ENCODE data around the gene ZNF697. TPM values are rescaled to one million over a fixed set of nuclear protein-coding genes. Genes with fewer than 3 reads are reported as not detected.

ZNF697 gene
- polyA plus RNA-seq, 1 donor (not counting 4 experiments of a cell fraction or from before 2014, with no cell fraction given) = 4.7 TPM

GRCh38 chr1:119680193-119680592, 32.1 kb upstream of the ZNF697 start:
- no peaks in the 10 kb centered on the region for H3K9me1 ChIP-seq (ENCODE audit: control insufficient read depth, extremely low read depth, insufficient read depth, low read length)
- H4K20me1 ChIP-seq (ENCODE audit: control insufficient read depth, extremely low read depth, insufficient read depth, low read length) = no peaks in the 10 kb centered on the region
- no peak overlapping the region for H2AFZ ChIP-seq (ENCODE audit: control insufficient read depth, low read length)
- H3K4me2 ChIP-seq (ENCODE audit: control insufficient read depth, extremely low read depth, insufficient read depth, low read depth, low read length) = no peak overlapping the region
- no peak overlapping the region for H3K27ac ChIP-seq (ENCODE audit: control insufficient read depth, insufficient read depth, low read length)
- H3K79me2 ChIP-seq (ENCODE audit: control insufficient read depth, insufficient read depth, low read length) = no peaks in the 10 kb centered on the region
- H3K4me1 ChIP-seq (ENCODE audit: control insufficient read depth, extremely low read depth, insufficient read depth, low read length) = peaks cover 20% of the 10 kb centered on the region
- TF ChIP-seq CTCF (optimal IDR thresholded peaks at IDR 0.05 in 1 of 3, IDR thresholded peaks at IDR 0.05 in 1 of 3, conservative IDR thresholded peaks at IDR 0.05 in 1 of 3; ENCODE audit: extremely low read depth in 1 of 3, insufficient read depth in 2 of 3, low read length in 3 of 3) (no peak), EZH2 (IDR thresholded peaks at IDR 0.05; ENCODE audit: low read length) (no peak)
- dilution Hi-C loops (cut with MboI; ENCODE audit: extremely low pct_ligation_motif_present, low sequenced_read_pairs) = no loop called here
- DNase-seq (ENCODE audit: low read depth, low spot score) (no peak), FAIRE-seq (no peak)
- no peak overlapping the region for H3K9ac ChIP-seq (ENCODE audit: control insufficient read depth, extremely low read depth, insufficient read depth, low read length)
- H3K27me3 ChIP-seq (ENCODE audit: control insufficient read depth, extremely low read depth, insufficient read depth, low read length) = no peaks in the 10 kb centered on the region
- no peaks in the 10 kb centered on the region for H3K36me3 ChIP-seq (ENCODE audit: control insufficient read depth in 2 of 2, extremely low read depth in 1 of 2, insufficient read depth in 2 of 2, low read length in 2 of 2)
- no peak overlapping the region for H3K4me3 ChIP-seq (ENCODE audit: control insufficient read depth in 2 of 3, extremely low read depth in 1 of 3, insufficient read depth in 2 of 3, low read depth in 1 of 3, low read length in 3 of 3)
- H3K9me3 ChIP-seq (ENCODE audit: control insufficient read depth, low read depth, low read length) = no peaks in the 10 kb centered on the region

DNA sequence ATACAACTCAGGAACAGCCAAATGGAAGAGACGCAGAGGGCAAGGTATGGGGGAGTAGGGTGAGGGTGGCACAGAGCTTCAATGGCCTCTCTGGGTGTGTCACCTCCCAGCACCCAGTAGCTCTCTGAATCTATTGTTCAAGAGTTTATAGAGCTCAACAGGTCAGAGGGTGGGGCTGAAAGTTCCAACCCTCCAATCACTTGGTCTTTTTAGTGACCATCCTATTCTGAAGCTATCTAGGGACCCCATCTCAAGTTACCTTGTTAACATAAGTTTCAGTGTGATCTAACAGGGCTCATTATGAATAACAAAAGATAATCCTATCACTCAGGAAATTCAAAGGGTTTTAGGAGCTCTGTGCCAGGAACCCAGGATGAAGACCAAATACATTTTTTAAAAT, 31.2 kb upstream of the ZNF697 start:
- Histone ChIP-seq H3K4me3 (ENCODE audit: control insufficient read depth in 2 of 3, extremely low read depth in 1 of 3, insufficient read depth in 2 of 3, low read depth in 1 of 3, low read length in 3 of 3) (no peak overlapping the region), H3K36me3 (ENCODE audit: control insufficient read depth in 2 of 2, extremely low read depth in 1 of 2, insufficient read depth in 2 of 2, low read length in 2 of 2) (no peaks in the 10 kb centered on the region), H3K79me2 (ENCODE audit: control insufficient read depth, insufficient read depth, low read length) (no peaks in the 10 kb centered on the region), H3K27me3 (ENCODE audit: control insufficient read depth, extremely low read depth, insufficient read depth, low read length) (no peaks in the 10 kb centered on the region), H2AFZ (ENCODE audit: control insufficient read depth, low read length) (no peak overlapping the region), H3K9me1 (ENCODE audit: control insufficient read depth, extremely low read depth, insufficient read depth, low read length) (no peaks in the 10 kb centered on the region), H3K9me3 (ENCODE audit: control insufficient read depth, low read depth, low read length) (no peaks in the 10 kb centered on the region), H3K4me1 (ENCODE audit: control insufficient read depth, extremely low read depth, insufficient read depth, low read length) (peaks cover 26% of the 10 kb centered on the region), H4K20me1 (ENCODE audit: control insufficient read depth, extremely low read depth, insufficient read depth, low read length) (no peaks in the 10 kb centered on the region), H3K4me2 (ENCODE audit: control insufficient read depth, extremely low read depth, insufficient read depth, low read depth, low read length) (no peak overlapping the region), H3K27ac (ENCODE audit: control insufficient read depth, insufficient read depth, low read length) (no peak overlapping the region), H3K9ac (ENCODE audit: control insufficient read depth, extremely low read depth, insufficient read depth, low read length) (no peak overlapping the region)
- no peak for TF ChIP-seq CTCF (optimal IDR thresholded peaks at IDR 0.05 in 1 of 3, IDR thresholded peaks at IDR 0.05 in 1 of 3, conservative IDR thresholded peaks at IDR 0.05 in 1 of 3; ENCODE audit: extremely low read depth in 1 of 3, insufficient read depth in 2 of 3, low read length in 3 of 3)
- DNase-seq (ENCODE audit: low read depth, low spot score) (no peak), FAIRE-seq (no peak)
- dilution Hi-C loops (cut with MboI; ENCODE audit: extremely low pct_ligation_motif_present, low sequenced_read_pairs) = no loop called here

Measured in keratinocyte (primary cell).